Measurements from ENCODE around the gene DCUN1D2. TPM values are rescaled to one million over a fixed set of nuclear protein-coding genes. Genes with fewer than 3 reads are reported as not detected.

DCUN1D2 gene
- total and polyA plus RNA-seq, 5 donors from 2014 or later: 6.8 to 23.0 (median 9.3) TPM

- Mint-ChIP-seq H3K4me1 (no peaks in the 10 kb centered on the region), H3K27me3 (peaks cover 9% of the 10 kb centered on the region), H3K4me3 (no peak overlapping the region), H3K9me3 (peaks cover 0 to 2% (median 2%) of the 10 kb centered on the region in 7 donors), H3K36me3 (no peaks in the 10 kb centered on the region), H3K27ac (no peak overlapping the region)
- H3K4me3 ChIP-seq (ENCODE audit: low read depth, low read length): no peak overlapping the region
- H3K27me3 ChIP-seq (ENCODE audit: control insufficient read depth, insufficient read depth, low read length): no peaks in the 10 kb centered on the region
- no peaks in the 10 kb centered on the region for H3K4me1 ChIP-seq (ENCODE audit: control insufficient read depth, insufficient read depth, low read length, poor library complexity, severe bottlenecking)
- H3K27ac ChIP-seq (ENCODE audit: insufficient read depth, low read length, poor library complexity, severe bottlenecking): no peak overlapping the region
- H3K36me3 ChIP-seq (ENCODE audit: control insufficient read depth, insufficient read depth, low read length): no peaks in the 10 kb centered on the region
- H3K9me3 ChIP-seq (ENCODE audit: control insufficient read depth in 2 of 2, low read length in 2 of 2): no peaks in the 10 kb centered on the region
- DNase-seq (no peak), ATAC-seq (ENCODE audit: low read depth in 2 of 2) (no peak)
These were observed 74.7 kb downstream of the DCUN1D2 start for GRCh38 chr13:113415825-113416224.

GRCh38 chr13:113415032-113415431 is 75.5 kb downstream of the DCUN1D2 start:
- Mint-ChIP-seq H3K27me3 (peaks cover 9% of the 10 kb centered on the region), H3K27ac (no peak overlapping the region), H3K4me3 (no peak overlapping the region), H3K4me1 (no peaks in the 10 kb centered on the region), H3K36me3 (no peaks in the 10 kb centered on the region), H3K9me3 (peaks cover 0 to 2% (median 2%) of the 10 kb centered on the region in 7 donors)
- H3K36me3 ChIP-seq (ENCODE audit: control insufficient read depth, insufficient read depth, low read length): no peaks in the 10 kb centered on the region
- H3K9me3 ChIP-seq (ENCODE audit: control insufficient read depth in 2 of 2, low read length in 2 of 2): no peaks in the 10 kb centered on the region
- no peaks in the 10 kb centered on the region for H3K4me1 ChIP-seq (ENCODE audit: control insufficient read depth, insufficient read depth, low read length, poor library complexity, severe bottlenecking)
- H3K27ac ChIP-seq (ENCODE audit: insufficient read depth, low read length, poor library complexity, severe bottlenecking): no peak overlapping the region
- DNase-seq (no peak), ATAC-seq (ENCODE audit: low read depth in 2 of 2) (no peak)
- no peak overlapping the region for H3K4me3 ChIP-seq (ENCODE audit: low read depth, low read length)
- H3K27me3 ChIP-seq (ENCODE audit: control insufficient read depth, insufficient read depth, low read length): no peaks in the 10 kb centered on the region

- Histone ChIP-seq H3K27me3 (ENCODE audit: control insufficient read depth, insufficient read depth, low read length) (no peaks in the 10 kb centered on the region), H3K27ac (ENCODE audit: insufficient read depth, low read length, poor library complexity, severe bottlenecking) (no peak overlapping the region), H3K36me3 (ENCODE audit: control insufficient read depth, insufficient read depth, low read length) (no peaks in the 10 kb centered on the region), H3K4me1 (ENCODE audit: control insufficient read depth, insufficient read depth, low read length, poor library complexity, severe bottlenecking) (no peaks in the 10 kb centered on the region), H3K9me3 (ENCODE audit: control insufficient read depth in 2 of 2, low read length in 2 of 2) (no peaks in the 10 kb centered on the region), H3K4me3 (ENCODE audit: low read depth, low read length) (no peak overlapping the region)
- peaks cover 0 to 2% (median under 1%) of the 10 kb centered on the region in 7 donors for H3K9me3 Mint-ChIP-seq
- H3K36me3 Mint-ChIP-seq: no peaks in the 10 kb centered on the region
- H3K4me3 Mint-ChIP-seq: no peak overlapping the region
- ATAC-seq (ENCODE audit: low read depth in 2 of 2) (no peak), DNase-seq (no peak)
- no peak overlapping the region for H3K27ac Mint-ChIP-seq
- H3K27me3 Mint-ChIP-seq: peaks cover 6% of the 10 kb centered on the region
- no peaks in the 10 kb centered on the region for H3K4me1 Mint-ChIP-seq
These were observed 76.2 kb downstream of the DCUN1D2 start for GRCh38 chr13:113414335-113414734.

GRCh38 chr13:113413898-113414282 is 76.6 kb downstream of the DCUN1D2 start:
- H3K9me3 Mint-ChIP-seq: peaks cover 0 to 2% (median 0%) of the 10 kb centered on the region in 7 donors
- Histone ChIP-seq H3K4me1 (ENCODE audit: control insufficient read depth, insufficient read depth, low read length, poor library complexity, severe bottlenecking) (no peaks in the 10 kb centered on the region), H3K27ac (ENCODE audit: insufficient read depth, low read length, poor library complexity, severe bottlenecking) (no peak overlapping the region), H3K9me3 (ENCODE audit: control insufficient read depth in 2 of 2, low read length in 2 of 2) (no peaks in the 10 kb centered on the region), H3K27me3 (ENCODE audit: control insufficient read depth, insufficient read depth, low read length) (no peaks in the 10 kb centered on the region), H3K36me3 (ENCODE audit: control insufficient read depth, insufficient read depth, low read length) (no peaks in the 10 kb centered on the region), H3K4me3 (ENCODE audit: low read depth, low read length) (no peak overlapping the region)
- no peaks in the 10 kb centered on the region for H3K4me1 Mint-ChIP-seq
- H3K27ac Mint-ChIP-seq: no peak overlapping the region
- no peak for ATAC-seq (ENCODE audit: low read depth in 2 of 2)
- no peaks in the 10 kb centered on the region for H3K36me3 Mint-ChIP-seq
- DNase-seq: no peak
- peaks cover 5% of the 10 kb centered on the region for H3K27me3 Mint-ChIP-seq
- no peak overlapping the region for H3K4me3 Mint-ChIP-seq

GRCh38 chr13:113413178-113413897 is 77.2 kb downstream of the DCUN1D2 start:
- H3K4me3 Mint-ChIP-seq: peak overlapping the region in 1 of 4 donors; percentile 47
- ATAC-seq (ENCODE audit: low read depth in 2 of 2) (no peak), DNase-seq (no peak)
- Histone ChIP-seq H3K27ac (ENCODE audit: insufficient read depth, low read length, poor library complexity, severe bottlenecking) (no peak overlapping the region), H3K36me3 (ENCODE audit: control insufficient read depth, insufficient read depth, low read length) (no peaks in the 10 kb centered on the region), H3K4me1 (ENCODE audit: control insufficient read depth, insufficient read depth, low read length, poor library complexity, severe bottlenecking) (no peaks in the 10 kb centered on the region), H3K9me3 (ENCODE audit: control insufficient read depth in 2 of 2, low read length in 2 of 2) (no peaks in the 10 kb centered on the region), H3K4me3 (ENCODE audit: low read depth, low read length) (no peak overlapping the region), H3K27me3 (ENCODE audit: control insufficient read depth, insufficient read depth, low read length) (no peaks in the 10 kb centered on the region)
- H3K4me1 Mint-ChIP-seq: no peaks in the 10 kb centered on the region
- no peaks in the 10 kb centered on the region for H3K36me3 Mint-ChIP-seq
- H3K27me3 Mint-ChIP-seq: peaks cover 5% of the 10 kb centered on the region
- no peak overlapping the region for H3K27ac Mint-ChIP-seq
- peaks cover 0 to 2% (median 0%) of the 10 kb centered on the region in 7 donors for H3K9me3 Mint-ChIP-seq

- ATAC-seq (ENCODE audit: low read depth in 2 of 2) (no peak), DNase-seq (no peak)
- Mint-ChIP-seq H3K36me3 (no peaks in the 10 kb centered on the region), H3K4me3 (no peak overlapping the region), H3K27ac (no peak overlapping the region), H3K27me3 (peaks cover 5% of the 10 kb centered on the region), H3K4me1 (no peaks in the 10 kb centered on the region), H3K9me3 (peaks cover 0 to 2% (median 0%) of the 10 kb centered on the region in 7 donors)
- Histone ChIP-seq H3K36me3 (ENCODE audit: control insufficient read depth, insufficient read depth, low read length) (no peaks in the 10 kb centered on the region), H3K4me3 (ENCODE audit: low read depth, low read length) (no peak overlapping the region), H3K27me3 (ENCODE audit: control insufficient read depth, insufficient read depth, low read length) (no peaks in the 10 kb centered on the region), H3K4me1 (ENCODE audit: control insufficient read depth, insufficient read depth, low read length, poor library complexity, severe bottlenecking) (no peaks in the 10 kb centered on the region), H3K9me3 (ENCODE audit: control insufficient read depth in 2 of 2, low read length in 2 of 2) (no peaks in the 10 kb centered on the region), H3K27ac (ENCODE audit: insufficient read depth, low read length, poor library complexity, severe bottlenecking) (no peak overlapping the region)
These were observed 78.1 kb downstream of the DCUN1D2 start for GRCh38 chr13:113412440-113412839.

GRCh38 chr13:113411216-113412023 is 79.1 kb downstream of the DCUN1D2 start:
- no peak overlapping the region for H3K27ac ChIP-seq (ENCODE audit: insufficient read depth, low read length, poor library complexity, severe bottlenecking)
- no peaks in the 10 kb centered on the region for H3K9me3 ChIP-seq (ENCODE audit: control insufficient read depth in 2 of 2, low read length in 2 of 2)
- no peak overlapping the region for H3K4me3 ChIP-seq (ENCODE audit: low read depth, low read length)
- Mint-ChIP-seq H3K36me3 (no peaks in the 10 kb centered on the region), H3K9me3 (peaks cover 0 to 2% (median 0%) of the 10 kb centered on the region in 7 donors), H3K27me3 (no peaks in the 10 kb centered on the region), H3K4me3 (no peak overlapping the region), H3K4me1 (no peaks in the 10 kb centered on the region), H3K27ac (peak overlapping the region in 1 of 3 donors; percentile 54)
- no peak for ATAC-seq (ENCODE audit: low read depth in 2 of 2)
- no peak for DNase-seq
- no peaks in the 10 kb centered on the region for H3K4me1 ChIP-seq (ENCODE audit: control insufficient read depth, insufficient read depth, low read length, poor library complexity, severe bottlenecking)
- no peaks in the 10 kb centered on the region for H3K27me3 ChIP-seq (ENCODE audit: control insufficient read depth, insufficient read depth, low read length)
- H3K36me3 ChIP-seq (ENCODE audit: control insufficient read depth, insufficient read depth, low read length): no peaks in the 10 kb centered on the region

All from CD4-positive, CD25-positive, alpha-beta regulatory T cell (primary cell).